Esophagus muscularis mucosa (tissue), 4 donors: ENCODE results near the gene CROCC2.

Experiments used
- EP300 ChIP-seq: sonication (generic); formaldehyde crosslinking; IDR thresholded peaks from one replicate; pipeline ENCODE4 v1.6.1; 2017; ENCODE audit warnings: antibody characterized with exemption
- POLR2A ChIP-seq: fragments of 450-650 bp; IDR thresholded peaks from one replicate; pipeline ENCODE4 v1.6.1; 2017; ENCODE audit warnings: antibody characterized with exemption, moderate library complexity, mild to moderate bottlenecking, low read depth
- POLR2AphosphoS5 ChIP-seq, 2 donors: sonication (generic); formaldehyde crosslinking; IDR thresholded peaks; one replicate each; pipeline ENCODE4 v1.6.1; 2017; ENCODE audit warnings: antibody characterized with exemption in 2 of 2
- TF ChIP-seq, protein P1 (sequence below), 3 experiments: fragments of 200-600 bp in 2 of 3; fragments of 450-650 bp in 1 of 3; sonication (generic) in 2 of 3; IDR thresholded peaks; one replicate each; pipeline ENCODE4 v1.5.1; 2017 to 2019; ENCODE audit warnings: antibody characterized with exemption in 3 of 3, mild to moderate bottlenecking in 2 of 3, moderate library complexity in 1 of 3

DNA sequence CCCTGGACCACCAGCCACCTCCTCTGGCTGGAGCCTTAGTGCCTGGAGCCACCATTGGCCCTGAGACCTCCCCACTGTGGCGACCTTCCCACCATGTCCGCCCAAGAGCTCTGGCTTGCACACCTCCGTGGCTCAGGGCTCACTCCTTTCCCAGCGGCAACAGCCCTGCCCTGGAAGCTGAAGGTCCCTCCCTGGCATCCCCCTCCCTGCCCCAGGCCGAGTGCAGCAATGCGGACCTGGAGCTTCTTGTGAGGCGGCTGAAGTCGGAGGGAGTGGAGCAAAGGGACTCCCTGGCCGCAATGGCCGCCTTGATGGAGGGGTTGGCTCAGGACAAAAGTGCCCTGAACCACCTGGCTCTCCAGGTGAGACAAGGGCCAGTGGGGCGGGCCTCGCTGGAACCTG lies 28.6 kb downstream of the CROCC2 start:
- TF ChIP-seq EP300, result no peak
- no peak for TF ChIP-seq POLR2AphosphoS5 (IDR thresholded peaks at IDR 0.05)
- TF ChIP-seq, protein P1, sequence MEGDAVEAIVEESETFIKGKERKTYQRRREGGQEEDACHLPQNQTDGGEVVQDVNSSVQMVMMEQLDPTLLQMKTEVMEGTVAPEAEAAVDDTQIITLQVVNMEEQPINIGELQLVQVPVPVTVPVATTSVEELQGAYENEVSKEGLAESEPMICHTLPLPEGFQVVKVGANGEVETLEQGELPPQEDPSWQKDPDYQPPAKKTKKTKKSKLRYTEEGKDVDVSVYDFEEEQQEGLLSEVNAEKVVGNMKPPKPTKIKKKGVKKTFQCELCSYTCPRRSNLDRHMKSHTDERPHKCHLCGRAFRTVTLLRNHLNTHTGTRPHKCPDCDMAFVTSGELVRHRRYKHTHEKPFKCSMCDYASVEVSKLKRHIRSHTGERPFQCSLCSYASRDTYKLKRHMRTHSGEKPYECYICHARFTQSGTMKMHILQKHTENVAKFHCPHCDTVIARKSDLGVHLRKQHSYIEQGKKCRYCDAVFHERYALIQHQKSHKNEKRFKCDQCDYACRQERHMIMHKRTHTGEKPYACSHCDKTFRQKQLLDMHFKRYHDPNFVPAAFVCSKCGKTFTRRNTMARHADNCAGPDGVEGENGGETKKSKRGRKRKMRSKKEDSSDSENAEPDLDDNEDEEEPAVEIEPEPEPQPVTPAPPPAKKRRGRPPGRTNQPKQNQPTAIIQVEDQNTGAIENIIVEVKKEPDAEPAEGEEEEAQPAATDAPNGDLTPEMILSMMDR (IDR thresholded peaks at IDR 0.05), result no peak
- no peak for TF ChIP-seq POLR2A
